Measurements from ENCODE around the gene CUL4B.

GRCh38 chrX:120485315-120485637, 75.5 kb downstream of the CUL4B start:
- TF ChIP-seq CTCF (IDR thresholded peaks at IDR 0.05): no peak
- no peak for TF ChIP-seq POLR2A (IDR thresholded peaks at IDR 0.05)
